IPS-18c (cell line): ENCODE data around the gene PKIG.
"Not testable (repeated sequence)": the region's sequence is repeated elsewhere in the genome, so short reads cannot be mapped to it uniquely, and the experiment has no call there.

ENCODE experiments used
- H3K4me3 ChIP-seq: 2 replicates; pipeline ENCODE4 v1.7.0; 2013; ENCODE audit warnings: low read depth, mild to moderate bottlenecking, low read length, moderate library complexity; ENCODE audit not compliant: insufficient read depth
- H3K9me3 ChIP-seq: one replicate; pipeline ENCODE4 v1.6.1; 2013; ENCODE audit warnings: mild to moderate bottlenecking, low read length, moderate library complexity; ENCODE audit not compliant: control insufficient read depth, insufficient read depth

PKIG gene

GRCh38 chr20:44582311-44583025 is at the start of gene PKIG:
PKIG (plus strand) TSS chr20:44582579; CDS start chr20:44614557, 31,978 bp downstream.
- Histone ChIP-seq H3K9me3 (no peaks in the 10 kb centered on the region), H3K4me3 (no peak within 1 kb of the TSS)

- H3K4me3 ChIP-seq, result no peak overlapping the region
- H3K9me3 ChIP-seq, result no peaks in the 10 kb centered on the region
Observed at GRCh38 chr20:44532981-44533331, 49.4 kb upstream of the PKIG start.

- H3K9me3 ChIP-seq, result no peaks in the 10 kb centered on the region
- no peak overlapping the region for H3K4me3 ChIP-seq
Observed at GRCh38 chr20:44533928-44534327, 48.5 kb upstream of the PKIG start.

DNA sequence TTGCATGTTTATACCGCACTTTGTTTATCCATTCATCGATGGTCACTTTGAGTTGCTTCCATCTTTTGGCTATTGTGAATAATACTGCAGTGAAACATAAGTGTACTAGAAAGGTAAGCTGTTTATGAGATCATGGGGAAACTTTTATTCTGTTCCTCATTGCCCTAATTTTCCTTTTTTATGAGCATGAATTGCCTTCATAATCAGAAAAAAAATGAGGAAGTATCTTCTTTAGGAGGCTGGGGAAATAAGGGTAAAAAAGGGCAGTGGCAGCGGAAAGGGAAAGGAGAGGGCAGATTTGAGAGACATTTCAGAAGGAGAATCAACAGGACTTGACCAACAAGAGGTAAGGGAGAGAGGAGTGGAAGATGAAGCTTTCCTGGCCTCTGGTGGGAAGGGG is 46.2 kb upstream of the PKIG start:
- no peaks in the 10 kb centered on the region for H3K9me3 ChIP-seq

GRCh38 chr20:44537993-44538392 is 44.4 kb upstream of the PKIG start:
- no peaks in the 10 kb centered on the region for H3K9me3 ChIP-seq
- H3K4me3 ChIP-seq, result no peak overlapping the region

More for the DNA sequence above, 46.2 kb upstream of the PKIG start:
- no peak overlapping the region for H3K4me3 ChIP-seq

- no peaks in the 10 kb centered on the region for H3K9me3 ChIP-seq
- no peak overlapping the region for H3K4me3 ChIP-seq
Observed at GRCh38 chr20:44540834-44541233, 41.5 kb upstream of the PKIG start.

DNA sequence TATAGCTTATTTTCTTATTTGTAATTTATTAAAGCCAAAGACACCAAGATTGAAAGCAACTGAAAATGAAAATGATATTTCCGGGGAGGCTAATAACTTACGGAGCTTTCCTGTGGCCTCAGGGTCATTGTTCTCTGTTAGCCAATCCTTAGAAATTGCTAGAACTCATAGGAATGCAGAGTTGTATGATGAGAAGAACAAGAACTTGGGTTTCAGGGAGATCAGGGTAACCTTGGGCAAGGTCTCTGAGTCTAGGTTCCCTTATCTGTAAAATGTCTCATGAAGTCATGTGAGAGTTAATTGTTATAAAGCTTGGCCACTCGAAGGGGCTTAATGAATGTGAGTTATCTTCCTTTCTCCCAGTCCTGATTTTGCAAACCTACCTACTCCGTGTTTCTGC is 40.4 kb upstream of the PKIG start:
- Histone ChIP-seq H3K4me3 (no peak overlapping the region), H3K9me3 (no peaks in the 10 kb centered on the region)

DNA sequence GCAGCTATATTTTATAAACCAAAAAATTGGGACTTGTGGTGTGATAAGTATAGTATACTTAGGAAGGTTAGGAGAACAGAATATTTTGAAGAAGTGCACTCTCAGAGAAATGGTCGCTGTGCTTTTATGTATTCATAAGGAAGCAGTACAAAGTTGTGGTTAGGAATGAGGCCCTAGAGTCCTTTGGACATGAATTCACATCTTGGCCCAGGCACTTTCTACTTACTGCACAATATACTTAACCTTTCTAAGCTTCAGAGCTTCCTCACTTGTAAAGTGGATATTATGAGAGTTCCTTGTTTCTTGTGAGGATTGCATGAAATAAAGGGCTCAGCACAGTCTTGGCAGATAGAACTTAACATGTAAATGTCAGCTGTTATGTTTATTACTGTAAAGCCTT is 39.5 kb upstream of the PKIG start:
- Histone ChIP-seq H3K9me3 (no peaks in the 10 kb centered on the region), H3K4me3 (no peak overlapping the region)

DNA sequence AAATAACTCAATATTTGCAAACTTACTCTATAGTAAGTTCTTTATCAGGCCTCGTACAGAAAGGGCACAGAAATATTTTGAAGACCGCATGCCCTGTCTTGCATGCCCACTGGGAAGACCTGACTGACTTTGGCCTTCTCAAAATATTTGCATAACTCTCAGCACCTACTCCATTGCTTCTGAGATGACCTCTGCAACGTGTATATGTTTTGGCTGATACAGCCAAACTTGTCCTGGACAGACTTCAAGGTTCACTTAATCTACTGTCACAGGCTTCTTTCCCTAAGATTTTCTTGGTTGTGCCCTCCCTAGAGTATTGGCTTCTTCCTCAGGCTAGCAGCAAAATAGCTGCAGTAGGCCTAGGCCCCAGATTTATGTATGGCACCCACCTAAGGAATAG is 39.0 kb upstream of the PKIG start:
- H3K4me3 ChIP-seq, result no peak overlapping the region
- no peaks in the 10 kb centered on the region for H3K9me3 ChIP-seq

- Histone ChIP-seq H3K4me3 (no peak overlapping the region), H3K9me3 (no peaks in the 10 kb centered on the region)
Observed at GRCh38 chr20:44544263-44544662, 38.1 kb upstream of the PKIG start.

DNA sequence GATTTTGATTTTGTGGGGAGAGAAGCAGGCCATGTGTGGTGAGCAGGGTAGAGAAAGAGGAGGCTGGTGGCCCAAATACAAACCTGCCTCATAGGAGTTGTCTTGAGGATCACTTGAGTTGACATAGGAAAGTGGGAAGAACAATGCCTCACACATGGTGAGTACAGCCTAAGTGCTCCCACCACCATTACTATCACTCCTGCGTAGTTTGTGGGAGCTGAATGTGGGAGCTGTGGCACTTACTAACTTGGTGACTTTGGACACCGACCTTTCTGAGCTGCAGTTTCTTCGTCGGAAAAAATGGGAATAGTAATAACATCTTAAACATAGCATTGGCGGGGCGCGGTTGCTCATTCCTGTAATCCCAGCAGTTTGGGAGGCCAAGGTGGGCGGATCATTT is 35.0 kb upstream of the PKIG start:
- H3K9me3 ChIP-seq, result no peaks in the 10 kb centered on the region
- H3K4me3 ChIP-seq, result no peak overlapping the region

DNA sequence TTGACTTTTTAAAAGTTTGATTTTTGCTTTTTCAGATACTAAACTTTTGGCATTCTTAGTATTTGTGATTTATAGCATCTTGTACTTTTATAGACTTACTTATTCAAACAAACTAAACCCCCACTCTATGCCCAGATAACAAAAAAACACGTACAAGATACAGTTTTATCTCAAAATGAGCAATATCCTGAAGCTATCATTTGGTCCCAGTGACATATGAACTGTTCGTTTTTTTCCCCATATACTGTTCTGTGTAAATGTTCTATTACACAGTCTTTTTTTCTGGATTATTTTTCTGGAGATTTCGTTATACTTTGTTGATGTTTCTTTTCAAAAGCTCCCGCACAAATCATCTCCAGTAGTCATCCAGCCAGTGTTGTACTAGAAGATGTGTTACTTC is 33.3 kb upstream of the PKIG start:
- Histone ChIP-seq H3K4me3 (no peak overlapping the region), H3K9me3 (no peaks in the 10 kb centered on the region)

DNA sequence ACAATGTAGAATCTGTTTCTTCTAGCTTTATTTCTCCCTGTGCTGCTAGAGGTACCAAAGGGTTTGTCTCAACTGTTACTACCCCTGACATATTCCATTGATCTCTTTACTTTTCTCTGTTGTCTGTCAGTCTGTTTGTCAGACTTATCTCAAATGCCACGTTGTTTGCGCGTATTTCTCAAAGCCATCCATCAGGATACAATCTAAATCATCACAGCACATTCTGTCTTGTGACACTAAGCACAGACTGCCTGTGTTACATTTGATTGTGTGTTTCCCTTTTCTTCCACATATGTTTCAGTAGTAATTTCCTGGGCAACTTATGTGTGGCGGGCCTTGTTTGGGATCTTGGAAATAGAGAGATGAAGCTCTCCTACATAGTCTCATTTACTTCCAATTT is 30.3 kb upstream of the PKIG start:
- no peak overlapping the region for H3K4me3 ChIP-seq
- no peaks in the 10 kb centered on the region for H3K9me3 ChIP-seq

GRCh38 chr20:44552568-44552949 is 29.8 kb upstream of the PKIG start:
- Histone ChIP-seq H3K9me3 (no peaks in the 10 kb centered on the region), H3K4me3 (no peak overlapping the region)

DNA sequence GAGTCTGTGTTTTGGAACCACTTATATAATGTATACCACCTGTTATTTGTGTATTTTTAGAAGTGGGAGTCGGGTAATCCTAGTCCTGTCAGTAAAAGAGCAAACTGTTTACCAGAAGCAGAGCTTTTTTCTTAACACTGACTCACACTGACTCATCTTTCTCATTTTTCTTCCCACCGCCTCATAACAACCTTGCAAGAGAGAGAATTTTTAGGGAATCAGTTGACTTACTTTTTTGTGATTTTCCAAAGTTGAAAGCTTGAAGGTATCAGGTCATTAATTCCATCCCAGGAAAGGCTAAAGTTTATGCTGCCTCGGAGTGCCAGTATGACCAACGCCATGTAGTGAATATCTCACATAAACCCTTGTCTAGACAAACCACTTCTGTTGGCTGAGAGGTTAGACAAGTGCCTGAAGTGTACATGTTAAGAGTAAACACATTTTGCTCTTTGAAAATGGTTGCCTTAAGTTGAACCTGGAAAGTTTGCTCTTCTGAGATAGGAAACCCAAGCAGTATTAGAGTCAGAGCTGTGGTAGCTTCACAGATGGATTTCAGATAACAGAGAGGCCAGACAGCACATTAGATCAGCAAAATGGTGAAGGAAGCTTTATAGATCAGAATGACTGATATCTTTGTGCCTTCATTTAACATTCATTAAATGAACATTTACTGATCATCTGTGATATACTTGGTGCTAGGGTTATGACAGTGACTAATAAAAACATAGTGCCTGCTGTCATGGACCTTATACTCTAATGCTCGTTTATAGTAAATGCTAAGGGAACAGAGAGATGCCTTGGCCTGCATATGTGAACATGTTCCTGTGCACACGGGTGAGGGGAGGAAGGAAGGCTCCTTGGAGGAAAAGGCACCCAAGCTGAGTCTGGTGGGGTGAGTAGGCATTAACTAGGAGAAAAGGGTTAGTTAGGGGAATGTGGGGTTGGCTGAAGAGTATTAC is 29.1 kb upstream of the PKIG start:
- H3K9me3 ChIP-seq, result no peaks in the 10 kb centered on the region
- no peak overlapping the region for H3K4me3 ChIP-seq

GRCh38 chr20:44559302-44559701 is 23.1 kb upstream of the PKIG start:
- H3K4me3 ChIP-seq, result no peak overlapping the region
- no peaks in the 10 kb centered on the region for H3K9me3 ChIP-seq

DNA sequence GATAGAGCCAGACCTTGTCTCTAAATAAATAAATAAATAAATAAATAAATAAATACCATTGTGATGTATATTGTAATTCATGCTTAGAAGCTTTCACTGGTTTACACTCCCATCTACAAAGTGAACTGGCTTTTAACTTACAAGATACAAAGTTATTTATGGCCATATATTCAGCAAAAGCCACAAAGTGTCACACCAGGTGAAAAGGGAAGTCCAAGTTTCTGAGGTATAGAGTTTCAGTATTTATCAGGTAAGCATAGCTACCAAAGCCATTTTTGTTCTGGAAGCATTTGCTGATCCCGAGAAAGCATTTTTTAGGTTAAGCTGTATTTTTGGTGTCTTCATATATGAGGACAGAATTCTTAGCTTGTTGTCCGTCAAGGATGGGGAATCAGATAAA is 22.1 kb upstream of the PKIG start:
- Histone ChIP-seq H3K4me3 (no peak overlapping the region), H3K9me3 (no peaks in the 10 kb centered on the region)

- H3K4me3 ChIP-seq, H3K9me3 ChIP-seq: not testable (repeated sequence)
Observed at GRCh38 chr20:44560818-44561217, 21.6 kb upstream of the PKIG start.
